ENCODE data around the gene C2orf76.

DNA sequence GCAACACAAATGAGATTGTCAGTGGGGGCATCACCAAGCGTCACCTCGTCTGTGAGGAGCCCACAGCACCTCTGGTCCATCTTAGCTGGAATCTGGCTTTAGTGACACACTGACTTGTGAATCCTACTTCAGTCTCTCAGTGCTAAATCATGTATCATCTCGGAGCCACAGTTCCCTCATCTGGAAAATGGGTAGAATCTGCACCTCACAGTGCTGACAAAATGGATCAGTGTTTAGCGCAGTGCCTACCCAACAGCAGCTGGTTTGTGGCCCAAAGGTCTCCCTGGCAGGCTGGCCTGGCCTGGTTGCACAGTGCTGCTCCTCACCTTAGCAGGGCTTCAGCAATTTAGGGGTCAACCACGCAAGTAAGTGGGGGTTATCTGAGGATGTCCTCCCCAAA, 10.2 kb upstream of the C2orf76 start:
- TF ChIP-seq EZH2 (IDR thresholded peaks at IDR 0.05; ENCODE audit: borderline replicate concordance, low read length): no peak
- TF ChIP-seq, protein P1, sequence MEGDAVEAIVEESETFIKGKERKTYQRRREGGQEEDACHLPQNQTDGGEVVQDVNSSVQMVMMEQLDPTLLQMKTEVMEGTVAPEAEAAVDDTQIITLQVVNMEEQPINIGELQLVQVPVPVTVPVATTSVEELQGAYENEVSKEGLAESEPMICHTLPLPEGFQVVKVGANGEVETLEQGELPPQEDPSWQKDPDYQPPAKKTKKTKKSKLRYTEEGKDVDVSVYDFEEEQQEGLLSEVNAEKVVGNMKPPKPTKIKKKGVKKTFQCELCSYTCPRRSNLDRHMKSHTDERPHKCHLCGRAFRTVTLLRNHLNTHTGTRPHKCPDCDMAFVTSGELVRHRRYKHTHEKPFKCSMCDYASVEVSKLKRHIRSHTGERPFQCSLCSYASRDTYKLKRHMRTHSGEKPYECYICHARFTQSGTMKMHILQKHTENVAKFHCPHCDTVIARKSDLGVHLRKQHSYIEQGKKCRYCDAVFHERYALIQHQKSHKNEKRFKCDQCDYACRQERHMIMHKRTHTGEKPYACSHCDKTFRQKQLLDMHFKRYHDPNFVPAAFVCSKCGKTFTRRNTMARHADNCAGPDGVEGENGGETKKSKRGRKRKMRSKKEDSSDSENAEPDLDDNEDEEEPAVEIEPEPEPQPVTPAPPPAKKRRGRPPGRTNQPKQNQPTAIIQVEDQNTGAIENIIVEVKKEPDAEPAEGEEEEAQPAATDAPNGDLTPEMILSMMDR (IDR thresholded peaks at IDR 0.05; ENCODE audit: low read length): no peak

Measured in OCI-LY1 (cell line).